Aorta (tissue), 5 donors: ENCODE data around the gene RABGAP1L. TPM values are rescaled to one million over a fixed set of nuclear protein-coding genes. Genes with fewer than 3 reads are reported as not detected.
"Not testable (repeated sequence)": the region's sequence is repeated elsewhere in the genome, so short reads cannot be mapped to it uniquely, and the experiment has no call there.

ENCODE experiments used
- ATAC-seq: fragments of 200-7000 bp; cut with Tn5 transposase; one replicate; pipeline ENCODE4 v1.9.1; 2022; ENCODE audit warnings: moderate library complexity; ENCODE audit not compliant: low FRiP score
- DNase-seq, 2 donors: peaks; one replicate each; pipeline ENCODE4 v3.0.0-alpha.2; 2020
- H3K27ac ChIP-seq, 2 donors: one replicate each; pipeline ENCODE4 v1.5.1; 2013; ENCODE audit warnings: low read length in 2 of 2, mild to moderate bottlenecking in 2 of 2, moderate library complexity in 2 of 2, control low read depth in 1 of 2, inconsistent platforms in 1 of 2, low read depth in 1 of 2
- H3K27me3 ChIP-seq, 2 donors: one replicate each; pipeline ENCODE4 v1.6.1; 2013; ENCODE audit warnings: control low read depth in 1 of 2, low read length in 1 of 2, mild to moderate bottlenecking in 1 of 2, moderate library complexity in 1 of 2; ENCODE audit not compliant: insufficient read depth in 2 of 2, control insufficient read depth in 1 of 2
- H3K36me3 ChIP-seq, 2 donors: one replicate each; pipeline ENCODE4 v1.6.1; 2013; ENCODE audit warnings: control low read depth in 1 of 2, low read length in 1 of 2, mild to moderate bottlenecking in 1 of 2; ENCODE audit not compliant: insufficient read depth in 2 of 2, control insufficient read depth in 1 of 2
- H3K4me1 ChIP-seq, 2 donors: one replicate each; pipeline ENCODE4 v1.6.1; 2013; ENCODE audit warnings: low read length in 2 of 2, control low read depth in 1 of 2, mild to moderate bottlenecking in 1 of 2, moderate library complexity in 1 of 2; ENCODE audit not compliant: insufficient read depth in 2 of 2, control insufficient read depth in 1 of 2
- H3K4me3 ChIP-seq, 2 donors: one replicate each; pipeline ENCODE4 v1.5.1; 2013; ENCODE audit warnings: low read length in 2 of 2, control low read depth in 1 of 2, mild to moderate bottlenecking in 1 of 2
- H3K9me3 ChIP-seq: one replicate; pipeline ENCODE4 v1.6.1; 2013; ENCODE audit warnings: mild to moderate bottlenecking, low read length; ENCODE audit not compliant: control insufficient read depth
- WGBS, 2 donors: extraction: QIAGEN DNeasy Blood & Tissue Kit; methylation state at CpG; one replicate each; pipeline ENCODE4 v1.1.7; 2013; 5-methylcytosine and 5-hydroxymethylcytosine counted together
- intact Hi-C, 2 donors: fragments of 100-400 bp; cut with DNase I; formaldehyde crosslinking; loops; one replicate each; pipeline versions ENCODE4 v1.14.2 to v1.15.0; 2022
- polyA plus RNA-seq, 2 donors: library from polyadenylated mRNA; stranded (reverse); fragments of 200-250 nt; gene quantifications; one replicate each; pipeline ENCODE4 v1.2.3, GENCODE V29; 2013
- total RNA-seq, 2 donors: library from RNA; stranded (reverse); fragmentation: NEBNext Ultra II Directional; extraction: Animal tissue kit (Norgen Biotek cat#: 25700); gene quantifications; one replicate each; pipeline ENCODE4 v1.2.1, GENCODE V29; 2021
- donor health status: healthy with polysubstance abuse.
- donor health status: Bipolar disorder and iron deficiency.
- donor health status: DM: no; HTN: no; CAD: no.
- donor health status: DM: no; HTN: no; CAD: no.
- donor health status: DM: yes; HTN: yes; CAD: no.

RABGAP1L gene
- total and polyA plus RNA-seq, 4 donors = 14.8 to 56.4 (median 38.4) TPM

DNA sequence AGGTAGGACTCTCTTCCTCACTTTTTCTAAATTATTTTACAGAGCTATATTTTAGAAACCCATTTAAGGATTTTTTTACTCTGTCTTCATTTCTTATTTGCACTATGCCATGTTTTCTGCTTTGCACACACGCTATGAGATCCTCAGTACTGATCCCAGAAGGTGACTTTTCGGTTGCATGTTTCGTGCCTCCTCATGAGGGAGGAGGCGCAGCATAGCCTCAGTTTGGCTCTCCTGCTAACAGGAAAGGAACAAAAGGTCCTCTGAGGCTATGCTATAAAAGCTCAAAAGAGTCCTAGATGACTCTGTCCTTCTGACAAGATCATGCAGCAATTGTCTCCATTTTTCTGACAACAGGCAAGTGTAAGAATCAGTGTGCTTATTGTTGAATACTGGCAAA is 478.2 kb downstream of the RABGAP1L start:
- Histone ChIP-seq H3K27me3 (no peaks in the 10 kb centered on the region), H3K27ac (no peak overlapping the region), H3K4me3 (no peak overlapping the region), H3K9me3 (no peaks in the 10 kb centered on the region), H3K36me3 (no peaks in the 10 kb centered on the region), H3K4me1 (no peaks in the 10 kb centered on the region)
- 90 to 95% methylated on average over 4 of the region's 4 CpGs for WGBS, 2 donors
- DNase-seq (no peak), ATAC-seq (no peak)
- intact Hi-C loops = no loop called here

DNA sequence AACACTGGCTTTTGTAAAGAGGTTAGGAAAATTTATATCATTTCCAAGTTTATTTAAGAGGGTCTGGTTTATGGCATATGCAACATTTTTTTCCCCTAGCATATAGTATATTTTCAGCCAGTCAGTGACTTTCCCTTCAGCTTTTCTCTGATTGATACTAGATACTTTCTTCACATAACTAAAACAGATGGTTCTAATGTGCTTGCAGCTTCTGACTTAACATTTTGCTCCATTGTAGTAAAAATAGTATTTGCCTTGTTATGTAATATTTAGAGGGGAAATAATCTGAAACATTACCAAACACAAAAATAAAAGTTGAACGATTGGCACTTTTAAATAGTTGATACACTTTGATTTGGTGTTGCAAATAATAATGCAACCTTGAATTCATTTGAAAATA is 480.1 kb downstream of the RABGAP1L start:
- no peak for ATAC-seq
- no peaks in the 10 kb centered on the region for H3K27me3 ChIP-seq

DNA sequence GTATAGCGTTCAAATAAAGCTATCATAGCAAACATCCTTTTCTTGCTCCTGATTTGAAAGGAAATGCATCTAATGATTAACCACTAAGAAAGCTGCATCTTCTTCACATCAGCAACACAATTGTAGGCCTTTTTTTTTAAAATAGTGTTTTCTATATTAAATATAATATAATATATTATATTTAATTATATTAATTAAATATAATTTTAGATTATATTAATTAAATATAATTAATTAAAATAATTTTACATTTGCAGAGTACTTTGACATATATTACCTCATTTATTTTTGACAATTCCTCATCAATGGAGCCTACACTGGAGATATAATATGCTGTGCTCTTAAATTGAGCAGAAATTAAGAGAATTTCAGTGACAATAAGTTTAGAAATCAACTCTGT is 481.5 kb downstream of the RABGAP1L start:
- no peaks in the 10 kb centered on the region for H3K9me3 ChIP-seq
- intact Hi-C loops = no loop called here
- DNase-seq (no peak), ATAC-seq (no peak)
- no peak overlapping the region for H3K4me3 ChIP-seq
- no peak overlapping the region for H3K27ac ChIP-seq
- H3K27me3 ChIP-seq = no peaks in the 10 kb centered on the region
- no peaks in the 10 kb centered on the region for H3K36me3 ChIP-seq
- WGBS, 2 donors = 92% methylated on average over 1 of the region's 1 CpG
- no peaks in the 10 kb centered on the region for H3K4me1 ChIP-seq

More for the DNA sequence above, 480.1 kb downstream of the RABGAP1L start:
- no peak overlapping the region for H3K27ac ChIP-seq
- 67 to 69% methylated on average over 1 of the region's 1 CpG for WGBS, 2 donors
- H3K4me3 ChIP-seq = no peak overlapping the region
- H3K9me3 ChIP-seq = no peaks in the 10 kb centered on the region
- no peaks in the 10 kb centered on the region for H3K4me1 ChIP-seq
- no peak for DNase-seq
- no peaks in the 10 kb centered on the region for H3K36me3 ChIP-seq
- intact Hi-C loops = no loop called here

DNA sequence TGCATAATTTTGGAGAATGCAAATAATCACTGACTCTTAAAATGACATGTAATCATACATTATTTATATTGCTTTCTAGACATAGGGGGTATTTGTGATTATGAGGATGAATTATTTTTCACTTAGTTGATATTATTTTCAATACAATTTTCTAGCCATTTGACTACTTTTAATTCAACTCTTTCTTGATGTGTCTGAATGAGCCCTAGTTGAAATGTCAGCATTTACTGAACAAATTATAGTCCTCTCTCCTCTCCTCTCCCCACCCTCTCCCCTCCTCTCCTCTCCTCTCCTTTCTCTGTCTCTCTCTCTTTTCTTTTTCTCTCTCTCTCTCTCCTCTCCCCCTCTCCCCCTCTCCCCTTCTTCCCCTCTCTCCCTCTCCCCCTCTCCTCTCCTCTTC is 483.1 kb downstream of the RABGAP1L start:
- Histone ChIP-seq H3K27ac (no peak overlapping the region), H3K4me1 (no peaks in the 10 kb centered on the region), H3K9me3 (no peaks in the 10 kb centered on the region), H3K27me3 (no peaks in the 10 kb centered on the region), H3K4me3 (no peak overlapping the region), H3K36me3 (no peaks in the 10 kb centered on the region)
- DNase-seq = no peak
- intact Hi-C loops = no loop called here
- no peak for ATAC-seq

DNA sequence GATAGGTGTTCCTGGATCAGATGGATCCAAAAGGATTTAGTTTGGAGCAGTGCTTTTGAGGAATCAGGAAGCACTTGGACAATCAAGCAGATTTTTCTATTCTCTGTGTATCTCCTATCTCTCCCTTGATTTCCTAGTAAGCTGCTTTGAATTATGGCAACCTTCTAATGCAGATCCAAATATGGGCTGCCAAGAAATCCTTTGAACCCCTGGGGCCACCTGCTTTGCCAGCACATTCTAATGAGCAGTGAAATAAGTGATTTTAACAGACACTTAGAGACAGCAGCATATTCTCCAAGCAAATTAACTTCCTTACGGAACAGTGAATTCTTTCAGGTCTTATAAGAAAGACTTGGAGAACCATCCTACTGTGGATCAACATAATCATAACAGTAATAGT is 483.9 kb downstream of the RABGAP1L start:
- intact Hi-C loops = no loop called here
- Histone ChIP-seq H3K27ac (no peak overlapping the region), H3K4me3 (no peak overlapping the region), H3K36me3 (no peaks in the 10 kb centered on the region), H3K4me1 (no peaks in the 10 kb centered on the region), H3K27me3 (no peaks in the 10 kb centered on the region), H3K9me3 (no peaks in the 10 kb centered on the region)
- DNase-seq (no peak), ATAC-seq (no peak)
- WGBS, 2 donors = 96 to 97% methylated on average over 1 of the region's 1 CpG

DNA sequence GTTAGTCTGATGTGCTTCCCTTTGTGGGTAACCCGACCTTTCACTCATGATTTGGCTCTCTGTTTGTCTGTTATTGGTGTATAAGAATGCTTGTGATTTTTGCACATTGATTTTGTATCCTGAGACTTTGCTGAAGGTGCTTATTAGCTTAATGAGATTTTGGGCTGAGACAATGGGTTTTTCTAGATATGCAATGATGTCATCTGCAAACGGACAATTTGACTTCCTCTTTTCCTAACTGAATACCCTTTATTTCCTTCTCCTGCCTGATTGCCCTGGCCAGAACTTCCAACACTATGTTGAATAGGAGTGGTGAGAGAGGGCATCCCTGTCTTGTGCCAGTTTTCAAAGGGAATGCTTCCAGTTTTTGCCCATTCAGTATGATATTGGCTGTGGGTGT is 490.3 kb downstream of the RABGAP1L start:
- H3K36me3 ChIP-seq, intact Hi-C loops, ATAC-seq, H3K4me3 ChIP-seq, H3K9me3 ChIP-seq, DNase-seq, H3K27me3 ChIP-seq, H3K4me1 ChIP-seq, H3K27ac ChIP-seq: not testable (repeated sequence)
- 87 to 89% methylated on average over 2 of the region's 2 CpGs for WGBS, 2 donors

DNA sequence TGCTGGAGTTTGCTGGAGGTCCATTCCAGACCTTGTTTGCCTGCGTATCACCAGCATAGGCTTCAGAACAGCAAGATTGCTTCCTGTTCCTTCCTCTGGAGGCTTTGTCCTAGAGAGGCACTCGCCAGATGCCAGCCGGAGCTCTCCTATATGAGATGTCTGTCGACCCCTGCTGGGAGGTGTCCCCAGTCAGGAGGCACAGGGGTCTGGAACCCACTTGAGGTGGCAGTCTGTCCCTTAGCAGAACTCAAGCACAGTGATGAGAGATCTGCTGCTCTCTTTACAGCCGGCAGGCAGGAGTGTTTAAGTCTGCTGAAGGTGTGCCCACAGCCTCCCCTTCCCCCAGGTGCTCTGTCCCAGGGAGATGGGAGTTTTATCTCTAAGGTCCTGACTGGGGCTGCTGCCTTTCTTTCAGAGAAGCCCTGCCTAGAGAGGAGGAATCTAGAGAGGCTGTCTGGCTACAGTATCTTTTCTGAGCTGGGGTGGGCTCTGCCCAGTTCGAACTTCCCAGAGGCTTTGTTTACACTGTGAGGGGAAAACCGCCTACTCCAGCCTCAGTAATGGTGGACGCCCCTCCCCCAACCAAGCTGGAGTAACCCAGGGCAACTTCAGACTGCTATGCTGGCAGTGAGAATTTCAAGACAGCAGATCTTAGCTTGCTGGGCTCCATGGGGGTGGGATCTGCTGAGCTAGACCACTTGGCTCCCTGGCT is 493.4 kb downstream of the RABGAP1L start:
- H3K27me3 ChIP-seq = no peaks in the 10 kb centered on the region
- no peaks in the 10 kb centered on the region for H3K36me3 ChIP-seq
- no peak overlapping the region for H3K27ac ChIP-seq
- no peaks in the 10 kb centered on the region for H3K9me3 ChIP-seq
- ATAC-seq = no peak
- no peak overlapping the region for H3K4me3 ChIP-seq
- DNase-seq = no peak
- intact Hi-C loops = no loop called here
- peaks cover 0 to 2% of the 10 kb centered on the region in 2 donors for H3K4me1 ChIP-seq
- WGBS, 2 donors = 71 to 73% methylated on average over 8 of the region's 8 CpGs

DNA sequence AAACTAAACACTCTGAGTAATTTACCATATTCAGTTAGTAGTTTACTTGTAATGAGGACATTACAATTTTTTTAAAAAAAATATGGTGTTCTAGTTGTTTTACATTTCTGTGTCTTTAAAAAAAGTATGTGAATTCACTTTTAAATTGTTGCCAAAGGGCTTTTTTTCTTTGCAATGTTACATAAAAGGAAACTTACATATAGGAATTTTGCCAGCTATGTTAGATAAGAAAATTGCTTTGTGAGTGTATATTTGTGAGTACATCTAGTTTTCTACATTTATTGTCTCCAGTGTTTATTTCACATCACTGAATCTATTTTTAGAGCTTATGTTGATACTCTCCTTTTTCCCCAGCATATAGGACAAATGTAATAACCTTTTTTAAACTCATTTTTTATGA is 495.2 kb downstream of the RABGAP1L start:
- ATAC-seq = no peak
- Histone ChIP-seq H3K9me3 (no peaks in the 10 kb centered on the region), H3K4me3 (no peak overlapping the region), H3K27ac (no peak overlapping the region), H3K27me3 (no peaks in the 10 kb centered on the region), H3K4me1 (peaks cover 0 to 2% of the 10 kb centered on the region in 2 donors), H3K36me3 (no peaks in the 10 kb centered on the region)
- no peak for DNase-seq
- intact Hi-C loops = no loop called here

DNA sequence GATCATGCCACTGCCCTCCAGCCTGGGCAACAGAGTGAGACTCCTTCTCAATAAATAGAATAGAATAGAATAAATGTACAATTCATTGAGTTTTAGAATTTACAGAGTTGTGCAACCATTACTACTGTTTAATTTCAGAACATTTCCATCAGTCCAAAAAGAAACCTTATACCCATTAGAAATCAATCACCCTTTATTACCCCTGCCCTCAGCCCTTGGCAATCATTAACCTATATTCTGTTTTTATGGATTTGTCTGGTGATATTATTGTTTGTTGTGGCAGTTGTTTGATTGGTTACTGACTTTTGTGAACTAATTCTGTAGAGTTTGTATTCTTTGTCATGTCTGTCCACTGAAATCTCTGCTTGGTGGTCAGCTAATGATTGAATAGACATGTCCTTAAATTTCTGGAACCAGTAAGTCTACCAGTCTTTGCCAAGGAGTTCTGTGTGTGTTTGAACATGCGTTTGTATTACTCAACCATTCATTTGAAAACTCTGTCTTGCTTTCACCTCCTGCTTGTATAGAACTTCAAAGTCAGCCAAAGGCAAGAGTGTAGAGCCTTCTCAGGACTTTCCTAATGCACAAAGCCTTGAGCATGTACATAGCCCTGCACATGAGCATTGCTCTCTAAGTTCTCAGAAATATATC is 497.2 kb downstream of the RABGAP1L start:
- intact Hi-C loops = no loop called here
- Histone ChIP-seq H3K36me3 (no peaks in the 10 kb centered on the region), H3K27ac (no peak overlapping the region), H3K4me1 (peaks cover 0 to 2% of the 10 kb centered on the region in 2 donors), H3K9me3 (no peaks in the 10 kb centered on the region), H3K27me3 (no peaks in the 10 kb centered on the region), H3K4me3 (no peak overlapping the region)
- 82 to 85% methylated on average over 1 of the region's 1 CpG for WGBS, 2 donors
- DNase-seq (no peak), ATAC-seq (no peak)
